ENCODE measurements around the gene CLEC16A.

- TF ChIP-seq POLR2A (IDR thresholded peaks at IDR 0.05) = no peak
- TF ChIP-seq, protein P1, sequence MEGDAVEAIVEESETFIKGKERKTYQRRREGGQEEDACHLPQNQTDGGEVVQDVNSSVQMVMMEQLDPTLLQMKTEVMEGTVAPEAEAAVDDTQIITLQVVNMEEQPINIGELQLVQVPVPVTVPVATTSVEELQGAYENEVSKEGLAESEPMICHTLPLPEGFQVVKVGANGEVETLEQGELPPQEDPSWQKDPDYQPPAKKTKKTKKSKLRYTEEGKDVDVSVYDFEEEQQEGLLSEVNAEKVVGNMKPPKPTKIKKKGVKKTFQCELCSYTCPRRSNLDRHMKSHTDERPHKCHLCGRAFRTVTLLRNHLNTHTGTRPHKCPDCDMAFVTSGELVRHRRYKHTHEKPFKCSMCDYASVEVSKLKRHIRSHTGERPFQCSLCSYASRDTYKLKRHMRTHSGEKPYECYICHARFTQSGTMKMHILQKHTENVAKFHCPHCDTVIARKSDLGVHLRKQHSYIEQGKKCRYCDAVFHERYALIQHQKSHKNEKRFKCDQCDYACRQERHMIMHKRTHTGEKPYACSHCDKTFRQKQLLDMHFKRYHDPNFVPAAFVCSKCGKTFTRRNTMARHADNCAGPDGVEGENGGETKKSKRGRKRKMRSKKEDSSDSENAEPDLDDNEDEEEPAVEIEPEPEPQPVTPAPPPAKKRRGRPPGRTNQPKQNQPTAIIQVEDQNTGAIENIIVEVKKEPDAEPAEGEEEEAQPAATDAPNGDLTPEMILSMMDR (IDR thresholded peaks at IDR 0.05 in 4 of 5, conservative IDR thresholded peaks at IDR 0.05 in 1 of 5) = no peak
These were observed 77.6 kb downstream of the CLEC16A start for GRCh38 chr16:11022002-11022401.
